Parathyroid adenoma (tissue), 2 donors: ENCODE results near the gene KCTD1.
A peak's percentile ranks its signal among the peaks of the same experiment; 100 is the strongest.

Experiments
- H2AFZ ChIP-seq: fragments of 300-600 bp; sonication (generic); one replicate; pipeline ENCODE4 v1.7.0; 2017; ENCODE audit warnings: antibody characterized with exemption, mild to moderate bottlenecking
- H3K27ac ChIP-seq: fragments of 300-600 bp; sonication (generic); one replicate; pipeline ENCODE4 v1.7.0; 2017
- H3K27me3 ChIP-seq: fragments of 300-600 bp; sonication (generic); one replicate; pipeline ENCODE4 v1.7.0; 2017; ENCODE audit warnings: low read length; ENCODE audit not compliant: control insufficient read depth, insufficient read depth
- H3K36me3 ChIP-seq: fragments of 300-600 bp; sonication (generic); one replicate; pipeline ENCODE4 v1.7.0; 2017; ENCODE audit warnings: low read length; ENCODE audit not compliant: control insufficient read depth, insufficient read depth
- H3K4me1 ChIP-seq: fragments of 300-600 bp; sonication (generic); one replicate; pipeline ENCODE4 v1.7.0; 2017; ENCODE audit warnings: control low read depth
- H3K4me2 ChIP-seq: fragments of 300-600 bp; sonication (generic); one replicate; pipeline ENCODE4 v1.7.0; 2017; ENCODE audit warnings: low read length
- H3K4me3 ChIP-seq: fragments of 300-600 bp; sonication (generic); one replicate; pipeline ENCODE4 v1.7.0; 2017; ENCODE audit warnings: low read depth, low read length
- H3K79me2 ChIP-seq: fragments of 300-600 bp; sonication (generic); one replicate; pipeline ENCODE4 v1.7.0; 2017; ENCODE audit warnings: control low read depth
- H3K9ac ChIP-seq: fragments of 300-600 bp; sonication (generic); one replicate; pipeline ENCODE4 v1.7.0; 2017; ENCODE audit warnings: mild to moderate bottlenecking
- H3K9me3 ChIP-seq: fragments of 300-600 bp; sonication (generic); one replicate; pipeline ENCODE4 v1.7.0; 2017; ENCODE audit warnings: low read length; ENCODE audit not compliant: control insufficient read depth
- CTCF ChIP-seq: fragments of 300-600 bp; sonication (generic); IDR thresholded peaks from one replicate; pipeline ENCODE4 v1.7.0; 2017; ENCODE audit warnings: antibody characterized with exemption, mild to moderate bottlenecking
- donor health status: primary hyperparathyroidism.

KCTD1 gene

GRCh38 chr18:26550998-26551694 lies 2.8 kb upstream of the KCTD1 start:
- H3K9me3 ChIP-seq = no peaks in the 10 kb centered on the region
- no peak overlapping the region for H3K4me2 ChIP-seq
- no peak for TF ChIP-seq CTCF
- H3K36me3 ChIP-seq = no peaks in the 10 kb centered on the region
- no peak overlapping the region for H3K4me3 ChIP-seq
- no peaks in the 10 kb centered on the region for H3K27me3 ChIP-seq
- H3K9ac ChIP-seq = no peak overlapping the region
- H3K27ac ChIP-seq = no peak overlapping the region
- peaks cover 6% of the 10 kb centered on the region for H3K4me1 ChIP-seq
- H2AFZ ChIP-seq = no peak overlapping the region
- no peaks in the 10 kb centered on the region for H3K79me2 ChIP-seq

GRCh38 chr18:26549263-26550094 lies 1.1 kb upstream of the KCTD1 start:
- Histone ChIP-seq H3K27me3 (no peaks in the 10 kb centered on the region), H3K79me2 (no peaks in the 10 kb centered on the region), H3K36me3 (no peaks in the 10 kb centered on the region), H3K4me3 (peak overlapping the region; percentile 65), H3K4me1 (peaks cover 6% of the 10 kb centered on the region), H3K4me2 (peak overlapping the region; percentile 90), H3K27ac (peak overlapping the region; percentile 45), H2AFZ (peak overlapping the region; percentile 99), H3K9me3 (no peaks in the 10 kb centered on the region), H3K9ac (no peak overlapping the region)
- no peak for TF ChIP-seq CTCF

GRCh38 chr18:26547646-26548414 lies 523 bp downstream of the KCTD1 start:
- H3K27me3 ChIP-seq = no peaks in the 10 kb centered on the region
- H3K4me3 ChIP-seq = peak overlapping the region; percentile 65
- H3K27ac ChIP-seq = no peak overlapping the region
- H2AFZ ChIP-seq = peak overlapping the region; percentile 99
- H3K79me2 ChIP-seq = no peaks in the 10 kb centered on the region
- H3K9ac ChIP-seq = no peak overlapping the region
- H3K9me3 ChIP-seq = no peaks in the 10 kb centered on the region
- H3K4me1 ChIP-seq = peaks cover 6% of the 10 kb centered on the region
- TF ChIP-seq CTCF = no peak
- H3K36me3 ChIP-seq = no peaks in the 10 kb centered on the region
- peak overlapping the region; percentile 90 for H3K4me2 ChIP-seq

- Histone ChIP-seq H3K27me3 (no peaks in the 10 kb centered on the region), H3K79me2 (no peaks in the 10 kb centered on the region), H3K4me1 (peaks cover 6% of the 10 kb centered on the region), H3K36me3 (no peaks in the 10 kb centered on the region), H3K9me3 (no peaks in the 10 kb centered on the region), H3K4me2 (no peak overlapping the region), H3K9ac (no peak overlapping the region), H3K4me3 (no peak overlapping the region), H2AFZ (peak overlapping the region; percentile 99), H3K27ac (no peak overlapping the region)
- TF ChIP-seq CTCF = no peak
Measured at GRCh38 chr18:26546875-26547645, 1.3 kb downstream of the KCTD1 start.
